GM10847 (cell line): ENCODE measurements around the gene NPFFR2.

Source experiments
- POLR2A ChIP-seq: IDR thresholded peaks from 2 replicates; pipeline ENCODE4 v1.6.1; 2011; ENCODE audit not compliant: insufficient read length; ENCODE audit errors: extremely low read depth

Gene NPFFR2

GRCh38 chr4:72109364-72109763 is 77.6 kb downstream of the NPFFR2 start:
- no peak for TF ChIP-seq POLR2A

GRCh38 chr4:72109959-72110497 is 78.2 kb downstream of the NPFFR2 start:
- no peak for TF ChIP-seq POLR2A

- TF ChIP-seq POLR2A, result no peak
Observed at GRCh38 chr4:72110886-72111285, 79.1 kb downstream of the NPFFR2 start.

- no peak for TF ChIP-seq POLR2A
Observed at GRCh38 chr4:72111863-72112262, 80.1 kb downstream of the NPFFR2 start.

- TF ChIP-seq POLR2A, result no peak
Observed at GRCh38 chr4:72112514-72113156, 80.8 kb downstream of the NPFFR2 start.

GRCh38 chr4:72118017-72118416 is 86.2 kb downstream of the NPFFR2 start:
- no peak for TF ChIP-seq POLR2A

- no peak for TF ChIP-seq POLR2A
Observed at GRCh38 chr4:72119946-72120345, 88.1 kb downstream of the NPFFR2 start.

GRCh38 chr4:72128741-72129140 is 96.9 kb downstream of the NPFFR2 start:
- TF ChIP-seq POLR2A, result no peak

- TF ChIP-seq POLR2A, result no peak
Observed at GRCh38 chr4:72136429-72136828, 104.6 kb downstream of the NPFFR2 start.

- TF ChIP-seq POLR2A, result no peak
Observed at GRCh38 chr4:72144241-72144640, 112.4 kb downstream of the NPFFR2 start.

- TF ChIP-seq POLR2A, result no peak
Observed at GRCh38 chr4:72152731-72153130, 120.9 kb downstream of the NPFFR2 start.

- no peak for TF ChIP-seq POLR2A
Observed at GRCh38 chr4:72169861-72170260, 138.1 kb downstream of the NPFFR2 start.

- TF ChIP-seq POLR2A, result no peak
Observed at GRCh38 chr4:72171761-72172160, 140.0 kb downstream of the NPFFR2 start.

- no peak for TF ChIP-seq POLR2A
Observed at GRCh38 chr4:72179342-72179741, 147.5 kb downstream of the NPFFR2 start.

GRCh38 chr4:72186714-72187113 is 154.9 kb downstream of the NPFFR2 start:
- no peak for TF ChIP-seq POLR2A

GRCh38 chr4:72194046-72194445 is 162.2 kb downstream of the NPFFR2 start:
- no peak for TF ChIP-seq POLR2A

GRCh38 chr4:72194453-72194852 is 162.7 kb downstream of the NPFFR2 start:
- no peak for TF ChIP-seq POLR2A
